GM19025 (cell line): Measurements from ENCODE around the gene PPP1R14C.
"Not testable (repeated sequence)": the region's sequence is repeated elsewhere in the genome, so short reads cannot be mapped to it uniquely, and the experiment has no call there.

Experiments
- ATAC-seq: cut with Tn5 transposase; IDR thresholded peaks from one replicate; pipeline ENCODE4 v1.9.1; 2021; ENCODE audit warnings: mild to moderate bottlenecking, low read depth, moderate library complexity; ENCODE audit not compliant: unreplicated experiment

PPP1R14C gene

DNA sequence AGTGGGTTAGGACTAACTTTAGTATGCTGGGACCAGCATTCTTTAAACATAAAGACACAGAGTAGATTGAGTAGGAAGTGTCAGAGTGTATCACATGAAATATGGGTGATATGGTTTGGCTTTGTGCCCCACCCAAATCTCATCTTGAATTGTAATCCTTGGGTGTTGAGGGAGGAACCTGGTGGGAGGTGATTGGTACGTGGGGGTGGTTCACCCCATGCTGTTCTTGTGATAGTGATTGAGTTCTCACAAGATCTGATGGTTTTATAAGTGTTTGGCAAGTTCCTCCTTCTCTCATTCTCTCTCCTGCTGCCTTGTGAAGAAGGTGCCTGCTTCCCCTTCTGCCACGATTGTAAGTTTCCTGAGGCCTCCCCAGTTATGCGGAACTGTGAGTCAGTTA, 5.1 kb upstream of the PPP1R14C start:
- ATAC-seq = not testable (repeated sequence)

- no peak for ATAC-seq
These were observed 4.2 kb upstream of the PPP1R14C start for GRCh38 chr6:150138638-150139037.

- no peak for ATAC-seq
These were observed 3.3 kb upstream of the PPP1R14C start for GRCh38 chr6:150139533-150139932.

GRCh38 chr6:150140236-150140969, 2.4 kb upstream of the PPP1R14C start:
- no peak for ATAC-seq

- ATAC-seq = no peak
These were observed 661 bp upstream of the PPP1R14C start for GRCh38 chr6:150142097-150142669.

GRCh38 chr6:150143516-150144293, 861 bp downstream of the PPP1R14C start:
- ATAC-seq = no peak

- no peak for ATAC-seq
These were observed 1.5 kb downstream of the PPP1R14C start for GRCh38 chr6:150144294-150144868.

- no peak for ATAC-seq
These were observed 2.6 kb downstream of the PPP1R14C start for GRCh38 chr6:150145427-150145826.

- no peak for ATAC-seq
These were observed 3.0 kb downstream of the PPP1R14C start for GRCh38 chr6:150145830-150146229.

- no peak for ATAC-seq
These were observed 3.6 kb downstream of the PPP1R14C start for GRCh38 chr6:150146436-150146835.

- ATAC-seq = no peak
These were observed 6.3 kb downstream of the PPP1R14C start for GRCh38 chr6:150149146-150149545.

GRCh38 chr6:150150458-150150820, 7.6 kb downstream of the PPP1R14C start:
- ATAC-seq = no peak

GRCh38 chr6:150150821-150151646, 8.2 kb downstream of the PPP1R14C start:
- no peak for ATAC-seq

DNA sequence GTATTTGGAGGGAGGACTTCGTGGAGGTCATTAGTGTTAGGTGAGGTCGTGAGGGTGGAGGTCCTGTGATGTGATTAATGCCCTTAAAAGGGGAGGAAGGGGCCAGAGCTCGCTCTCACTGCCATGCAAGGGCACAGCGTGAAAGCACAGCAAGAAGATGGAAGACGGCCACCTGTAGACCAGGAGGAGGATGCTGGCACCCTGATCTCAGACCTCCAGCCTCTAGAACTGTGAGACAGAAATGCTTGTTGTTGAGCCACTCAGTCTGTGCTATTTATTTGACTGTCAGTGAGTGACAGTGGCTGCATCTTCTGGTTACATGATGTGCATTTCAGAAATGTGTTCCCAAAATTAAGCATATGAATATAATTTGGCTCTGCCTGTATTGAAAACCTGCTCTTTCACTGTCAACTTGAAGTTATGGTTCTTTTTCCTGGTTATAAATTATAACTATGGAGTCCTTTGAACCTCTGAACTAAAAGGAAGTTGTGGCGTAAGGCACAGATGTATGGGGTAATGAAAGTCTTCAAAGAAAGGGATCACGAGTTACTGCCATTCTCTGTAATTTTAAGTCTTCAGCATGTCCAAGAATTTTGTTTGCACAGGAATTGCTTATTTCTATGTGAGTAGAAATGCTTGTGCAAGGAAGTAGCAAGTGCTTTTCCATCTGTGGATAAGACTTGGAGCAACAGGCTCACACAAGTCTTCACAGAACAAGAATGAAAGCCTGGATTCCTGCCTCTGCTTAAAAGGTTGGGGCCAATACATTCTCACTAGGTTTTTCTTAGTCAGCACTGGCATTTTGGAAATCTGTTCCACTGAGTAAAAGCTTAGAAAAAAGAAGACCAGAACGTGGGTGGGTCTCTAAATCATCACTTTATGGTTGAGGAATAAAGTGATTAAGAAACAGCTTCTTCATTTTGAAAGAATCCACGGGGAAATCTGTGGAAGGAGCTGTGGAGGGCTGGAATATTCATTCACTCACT, 10.3 kb downstream of the PPP1R14C start:
- ATAC-seq = no peak

DNA sequence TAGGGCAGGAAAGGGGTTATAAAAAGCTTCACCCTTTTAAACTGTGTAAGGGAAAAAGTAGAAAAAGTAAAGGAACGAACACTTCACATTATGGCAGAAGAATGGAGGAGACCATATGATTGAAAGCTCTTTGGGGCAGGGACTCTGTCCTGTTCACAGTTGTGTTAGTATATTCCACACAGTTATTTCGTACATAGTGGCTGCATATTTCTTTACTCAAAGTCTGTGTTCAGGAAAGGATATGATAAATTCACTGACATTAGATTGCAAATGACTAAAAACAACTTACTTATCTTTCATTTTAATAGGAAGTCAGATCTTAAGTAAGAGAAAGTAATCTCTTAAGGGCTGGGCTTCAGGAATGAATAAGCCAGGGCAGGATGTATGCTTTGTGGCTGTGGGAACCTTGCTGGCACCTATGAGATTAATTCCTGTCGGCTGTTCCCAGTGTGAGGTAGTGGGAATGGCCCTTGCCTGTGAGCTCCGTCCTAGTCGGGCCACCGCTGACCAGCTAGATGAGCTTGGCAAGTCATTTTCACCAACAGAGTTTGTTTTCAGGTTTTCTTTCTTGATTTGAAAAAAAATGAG, 11.2 kb downstream of the PPP1R14C start:
- no peak for ATAC-seq

- no peak for ATAC-seq
These were observed 13.6 kb downstream of the PPP1R14C start for GRCh38 chr6:150156460-150156859.

DNA sequence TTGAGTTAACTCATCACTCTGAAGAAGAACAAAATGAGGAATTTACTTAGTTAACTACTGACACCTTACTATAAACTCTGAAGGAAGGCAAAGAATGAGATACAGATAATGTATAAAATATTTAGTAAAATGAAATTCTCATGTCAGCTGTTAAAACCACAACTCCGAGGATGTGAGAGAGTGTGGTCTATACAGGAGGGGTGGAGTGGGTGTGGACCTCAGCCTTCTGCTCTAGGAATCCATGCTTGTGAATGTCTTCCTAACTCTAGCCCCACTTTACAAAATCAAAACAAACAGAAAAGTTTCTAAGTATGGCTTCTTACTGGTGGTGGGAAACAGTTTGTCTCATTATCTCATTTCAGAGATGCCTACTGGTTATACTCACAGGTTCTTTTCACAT, 14.2 kb downstream of the PPP1R14C start:
- ATAC-seq = no peak

DNA sequence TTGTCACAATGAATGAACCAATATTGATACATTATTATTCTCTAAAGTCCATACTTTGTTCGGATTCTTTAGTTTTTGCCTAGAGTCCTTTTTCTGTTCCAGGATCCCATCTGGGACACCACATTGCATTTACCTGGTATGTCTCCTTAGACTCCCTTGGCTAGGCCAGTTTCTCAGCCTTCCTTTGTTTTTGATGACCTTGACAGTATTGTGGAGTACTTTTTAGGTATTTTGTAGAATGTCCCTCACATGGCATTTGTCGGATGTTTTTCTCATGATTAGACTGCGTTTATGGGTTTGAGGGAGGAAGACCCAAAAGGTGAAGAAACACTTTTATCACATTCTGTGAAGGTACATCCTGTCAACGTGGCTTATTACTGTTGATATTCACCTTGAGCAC, 16.9 kb downstream of the PPP1R14C start:
- ATAC-seq = no peak

GRCh38 chr6:150163970-150164369, 21.1 kb downstream of the PPP1R14C start:
- ATAC-seq = no peak
